ENCODE measurements around the gene RNF157. TPM values are rescaled to one million over a fixed set of nuclear protein-coding genes. Genes with fewer than 3 reads are reported as not detected.
"Not testable (repeated sequence)": the region's sequence is repeated elsewhere in the genome, so short reads cannot be mapped to it uniquely, and the experiment has no call there.

RNF157 gene
- total RNA-seq, 1 donor from 2014 or later = 18.0 TPM

DNA sequence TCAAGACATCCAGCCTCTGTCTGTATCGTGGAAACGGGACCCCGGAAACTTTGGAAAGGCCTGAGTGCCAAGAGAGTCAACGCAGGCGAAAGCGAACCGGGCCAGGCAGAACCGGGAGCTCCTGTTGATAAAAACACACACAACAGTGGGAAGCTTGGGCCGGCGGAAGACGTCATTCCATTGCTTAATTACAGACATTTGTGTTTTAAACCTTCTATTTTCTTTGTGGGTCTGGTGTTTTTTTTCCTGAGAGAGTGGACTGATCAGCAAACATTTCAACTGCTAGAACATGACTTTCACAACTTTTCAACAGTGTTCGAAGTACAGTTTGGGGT is 878 bp upstream of the RNF157 start:
- DNase-seq (peak; percentile 59), ATAC-seq (peak; percentile 52)
- intact Hi-C loops (cut with micrococcal nuclease) = no loop called here

DNA sequence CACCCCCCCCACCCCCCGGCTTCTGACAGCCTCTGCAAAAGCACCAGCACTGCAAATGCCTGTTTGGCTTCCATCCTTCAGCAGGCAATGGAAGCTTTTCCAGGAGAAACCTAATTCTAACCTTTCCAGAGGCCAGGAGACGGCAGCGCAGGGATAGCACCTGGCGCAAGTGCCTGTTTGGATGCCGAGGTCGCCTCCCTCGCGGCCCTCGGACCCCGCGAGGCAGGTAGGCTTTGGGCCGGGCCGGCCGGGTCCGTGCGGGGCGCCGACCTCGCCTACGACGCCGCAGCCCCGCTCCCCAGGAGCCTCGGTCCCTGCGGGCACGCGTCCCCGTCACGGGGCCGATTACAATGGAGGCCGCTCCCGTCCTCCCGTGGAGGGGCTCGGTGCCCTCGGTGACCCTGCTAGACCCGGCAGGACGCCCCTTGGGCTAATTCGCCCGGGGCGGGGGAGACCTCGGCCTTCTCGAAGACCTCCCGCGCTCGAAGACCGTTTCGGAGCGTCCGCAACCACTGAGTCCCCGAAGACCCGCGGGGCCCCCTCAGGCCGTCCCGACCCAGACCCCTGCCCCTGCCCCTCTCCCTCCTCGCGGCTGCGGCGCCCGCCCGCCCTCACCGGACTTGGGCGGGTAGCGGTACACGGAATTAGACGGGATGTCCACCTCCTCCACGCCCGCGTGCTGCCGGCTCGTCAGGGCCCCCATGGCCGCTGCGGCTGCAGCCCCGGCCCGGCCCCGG is 587 bp downstream of the RNF157 start:
- intact Hi-C loops (cut with micrococcal nuclease) = no loop called here
- DNase-seq (no peak), ATAC-seq (peak; percentile 15)

GRCh38 chr17:76238847-76239537 is 1.3 kb downstream of the RNF157 start:
- ATAC-seq (no peak), DNase-seq (no peak)
- intact Hi-C loops (cut with micrococcal nuclease) = no loop called here

DNA sequence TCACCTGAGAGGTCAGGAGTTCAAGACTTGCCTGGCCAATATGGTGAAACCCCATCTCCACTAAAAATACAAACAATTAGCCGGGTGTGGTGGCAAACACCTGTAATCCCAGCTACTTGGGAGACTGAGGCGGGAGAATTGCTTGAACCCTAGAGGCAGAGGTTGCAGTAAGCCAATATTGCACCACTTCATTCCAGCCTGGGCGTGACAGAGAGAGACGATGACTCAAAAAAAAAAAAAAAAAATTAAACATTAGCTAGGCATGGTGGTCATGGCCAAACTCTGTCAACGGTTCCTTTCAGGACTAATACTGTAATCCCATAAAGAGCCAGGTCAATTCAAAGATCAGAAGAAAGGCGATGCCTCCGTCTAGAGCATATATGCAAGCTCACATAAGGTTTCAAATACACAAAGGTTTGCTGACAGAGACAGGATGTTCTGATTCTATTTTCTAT is 2.4 kb downstream of the RNF157 start:
- ATAC-seq = no peak

GRCh38 chr17:76236603-76237002 is 3.7 kb downstream of the RNF157 start:
- no peak for DNase-seq
- ATAC-seq = no peak
- intact Hi-C loops (cut with micrococcal nuclease) = no loop called here

More for the DNA sequence above, 2.4 kb downstream of the RNF157 start:
- intact Hi-C loops (cut with micrococcal nuclease) = no loop called here
- no peak for DNase-seq

DNA sequence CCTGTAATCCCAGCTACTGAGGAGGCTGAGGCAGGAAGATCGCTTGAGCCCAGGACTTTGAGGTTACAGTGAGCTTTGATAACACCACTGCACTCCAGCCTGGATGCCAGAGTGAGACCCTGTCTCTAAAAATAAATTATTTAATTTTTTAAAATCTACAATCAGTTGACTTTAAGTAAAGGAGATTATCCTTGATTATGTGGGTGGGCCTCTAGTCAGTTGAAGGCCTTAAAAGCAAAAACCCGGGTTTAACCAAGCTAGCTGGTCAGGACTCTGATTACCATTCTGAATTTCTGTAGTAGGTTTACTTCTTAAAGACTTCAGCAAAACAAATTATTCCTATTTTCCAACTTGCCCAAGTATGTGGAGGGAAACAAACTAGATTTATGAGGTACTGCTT is 4.4 kb downstream of the RNF157 start:
- ATAC-seq (no peak), DNase-seq (no peak)
- intact Hi-C loops (cut with micrococcal nuclease) = no loop called here

- DNase-seq (no peak), ATAC-seq (no peak)
- intact Hi-C loops (cut with micrococcal nuclease) = no loop called here
Observed at GRCh38 chr17:76234354-76234679, 6.0 kb downstream of the RNF157 start.

DNA sequence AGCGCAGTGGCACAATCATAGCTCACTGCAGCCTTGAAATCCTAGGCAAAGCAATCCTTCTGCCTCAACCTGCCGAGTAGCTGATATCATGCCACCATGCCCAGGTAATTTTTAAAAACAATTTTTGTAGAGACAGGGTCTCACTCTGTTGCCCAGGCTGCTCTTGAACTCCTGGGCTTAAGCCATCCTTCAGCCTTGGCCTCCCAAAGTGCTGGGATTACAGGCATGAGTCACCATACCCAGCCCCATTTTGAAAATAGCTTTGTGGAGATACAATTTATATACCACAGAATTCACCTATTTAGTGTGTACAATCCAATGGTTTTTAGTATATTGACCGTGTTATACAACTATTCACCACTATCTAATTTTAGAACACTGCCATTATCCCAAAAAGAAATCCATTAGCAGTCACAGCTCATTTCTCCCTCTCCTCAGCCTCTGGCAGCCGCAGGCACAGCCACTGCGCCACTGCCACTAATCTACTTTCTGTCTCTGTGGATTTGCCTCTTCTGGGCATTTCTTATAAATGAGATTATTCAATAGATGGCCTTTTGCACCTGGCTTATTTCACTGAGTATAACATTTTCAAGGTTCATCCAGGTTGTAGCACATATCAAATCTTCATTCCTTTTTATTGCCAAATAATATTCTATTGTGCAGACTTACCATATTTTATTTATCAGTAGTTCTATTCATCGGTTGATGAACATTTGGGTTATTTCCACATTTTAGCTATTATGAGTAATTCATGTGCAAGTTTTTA is 6.5 kb downstream of the RNF157 start:
- intact Hi-C loops (cut with micrococcal nuclease) = no loop called here
- ATAC-seq (no peak), DNase-seq (no peak)

DNA sequence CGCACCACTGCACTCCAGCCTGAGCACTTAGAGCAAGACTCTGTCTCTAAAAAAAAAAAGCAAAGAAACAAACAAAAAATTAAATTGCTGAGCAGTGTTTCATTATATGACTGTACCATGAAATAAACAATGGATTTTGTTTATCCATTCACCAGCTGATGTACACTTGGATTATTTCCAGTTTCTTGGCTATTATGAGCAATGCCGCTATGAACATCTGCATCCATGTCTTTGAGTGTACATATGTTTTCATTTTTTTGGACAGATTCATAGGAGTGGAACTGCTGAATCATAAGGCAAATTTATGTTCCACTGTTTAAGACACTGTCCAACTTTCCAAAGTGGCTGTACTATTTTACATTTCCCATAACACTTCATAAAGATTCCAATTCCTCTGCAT is 8.0 kb downstream of the RNF157 start:
- ATAC-seq = no peak
- intact Hi-C loops (cut with micrococcal nuclease) = no loop called here

GRCh38 chr17:76226749-76227148 is 13.5 kb downstream of the RNF157 start:
- ATAC-seq; DNase-seq; intact Hi-C loops (cut with micrococcal nuclease): not testable (repeated sequence)

More for the DNA sequence above, 8.0 kb downstream of the RNF157 start:
- DNase-seq = no peak

GRCh38 chr17:76225373-76226086 is 14.8 kb downstream of the RNF157 start:
- intact Hi-C loops (cut with micrococcal nuclease); DNase-seq; ATAC-seq: not testable (repeated sequence)

DNA sequence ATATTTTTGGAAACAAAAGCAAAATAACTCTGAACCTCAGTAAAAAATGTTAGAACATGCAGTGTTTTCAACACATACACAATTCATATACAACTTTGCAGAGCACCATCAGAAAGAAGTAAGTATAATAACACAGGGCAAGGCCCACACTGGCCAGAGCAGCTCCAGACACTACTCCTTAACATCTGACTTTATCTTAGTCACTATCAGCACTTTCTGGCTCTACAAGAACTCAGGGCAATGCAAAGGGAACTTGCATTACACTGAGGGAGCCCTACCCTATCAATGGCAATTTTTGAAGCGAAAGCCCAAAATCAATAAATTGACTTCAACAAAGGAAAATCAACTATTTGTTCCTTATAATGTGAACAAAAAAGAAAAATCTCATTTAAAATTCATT is 16.5 kb downstream of the RNF157 start:
- DNase-seq (no peak), ATAC-seq (no peak)
- intact Hi-C loops (cut with micrococcal nuclease) = no loop called here

- DNase-seq (no peak), ATAC-seq (no peak)
- intact Hi-C loops (cut with micrococcal nuclease) = no loop called here
Observed at GRCh38 chr17:76219670-76220383, 20.5 kb downstream of the RNF157 start.

DNA sequence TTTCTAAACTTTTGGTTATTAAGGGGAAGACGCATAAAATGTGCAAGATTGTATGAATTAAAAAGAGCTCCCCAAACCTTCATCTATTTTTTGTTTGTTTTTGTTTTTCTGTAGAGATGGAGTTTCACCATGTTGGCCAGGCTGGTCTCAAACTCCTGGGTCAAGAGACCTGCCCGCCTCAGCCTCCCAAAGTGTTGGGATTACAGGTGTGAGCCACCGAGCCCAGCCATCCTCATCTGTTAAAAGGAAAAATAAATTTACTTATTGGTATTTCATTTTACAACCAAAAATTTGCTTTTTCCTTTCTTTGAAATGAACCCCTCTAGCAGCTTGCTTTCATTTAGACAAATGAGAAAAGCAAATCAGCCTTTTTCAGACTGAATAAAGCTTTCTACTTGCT is 23.2 kb downstream of the RNF157 start:
- intact Hi-C loops (cut with micrococcal nuclease) = no loop called here
- DNase-seq (no peak), ATAC-seq (no peak)

DNA sequence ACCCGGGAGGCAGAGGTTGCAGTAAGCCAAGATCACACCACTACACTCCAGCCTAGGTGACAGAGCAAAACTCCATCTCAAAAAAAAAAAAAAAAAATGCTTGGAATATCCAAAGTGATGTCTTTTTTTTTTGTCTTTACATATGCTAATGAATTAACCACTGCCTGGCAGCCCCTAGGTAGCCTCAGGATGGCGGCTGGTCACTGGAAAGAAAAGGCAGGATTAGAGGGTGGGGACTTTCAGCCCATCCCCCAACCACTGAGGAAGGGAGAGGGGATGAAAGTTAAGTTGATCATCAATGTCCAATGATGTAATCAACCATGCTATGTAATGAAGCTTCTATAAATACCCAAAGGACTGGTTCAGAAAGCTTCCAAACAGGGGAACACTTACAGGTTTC is 26.8 kb downstream of the RNF157 start:
- intact Hi-C loops (cut with micrococcal nuclease) = no loop called here
- no peak for ATAC-seq
- DNase-seq = no peak

- ATAC-seq = no peak
- intact Hi-C loops (cut with micrococcal nuclease) = no loop called here
- DNase-seq = no peak
Observed at GRCh38 chr17:76208120-76208519, 32.2 kb downstream of the RNF157 start.

DNA sequence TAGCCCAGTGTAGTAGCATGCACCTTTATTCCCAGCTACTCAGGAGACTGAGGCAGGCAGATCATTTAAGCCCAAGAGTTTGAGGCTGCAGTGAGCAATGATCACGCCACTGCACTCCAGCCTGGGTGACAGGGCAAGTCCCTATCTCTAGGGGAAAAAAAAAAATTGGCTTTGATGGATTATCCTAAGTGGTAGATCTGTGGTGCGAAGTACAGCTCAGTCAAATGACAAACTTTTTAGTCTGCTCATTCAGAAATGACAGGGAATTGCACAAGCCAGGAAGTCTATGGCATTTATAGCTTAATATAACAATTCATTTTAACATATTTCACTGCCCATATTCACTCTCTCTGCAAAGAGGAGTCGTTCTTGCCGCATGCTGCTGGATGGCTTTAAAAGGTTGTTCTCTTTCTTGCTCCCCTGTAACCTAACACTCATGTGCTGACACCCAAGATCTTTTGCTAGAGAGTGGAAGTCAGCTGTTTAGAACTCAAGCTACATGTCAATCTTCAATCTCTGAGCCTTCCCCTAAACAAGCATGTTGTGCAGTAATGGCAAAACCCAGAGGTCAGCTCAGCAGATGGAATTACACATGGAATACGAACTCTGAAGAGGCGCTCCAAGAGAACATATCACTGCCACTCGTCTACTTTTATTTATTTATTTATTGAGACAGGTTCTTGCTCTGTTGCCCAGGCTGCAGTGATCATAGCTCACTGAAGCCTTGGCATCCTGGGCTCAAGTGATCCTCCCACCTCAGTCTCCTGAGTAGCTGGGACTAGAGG is 32.8 kb downstream of the RNF157 start:
- intact Hi-C loops (cut with micrococcal nuclease) = no loop called here
- ATAC-seq = peak; percentile 53
- no peak for DNase-seq

- DNase-seq; ATAC-seq; intact Hi-C loops (cut with micrococcal nuclease): not testable (repeated sequence)
Observed at GRCh38 chr17:76205542-76206144, 34.6 kb downstream of the RNF157 start.

Measured in left ventricle myocardium superior (tissue), 1 donor.